ENCODE data around the gene LANCL2.
A peak's percentile ranks its signal among the peaks of the same experiment; 100 is the strongest.
"Not testable (repeated sequence)": the region's sequence is repeated elsewhere in the genome, so short reads cannot be mapped to it uniquely, and the experiment has no call there.

LANCL2 gene

GRCh38 chr7:55362927-55363326, 2.2 kb upstream of the LANCL2 start:
- DNase-seq = no peak

GRCh38 chr7:55363386-55364170, 1.6 kb upstream of the LANCL2 start:
- DNase-seq = no peak

GRCh38 chr7:55365675-55366460, 731 bp downstream of the LANCL2 start:
- peak; percentile 89 to 94 for DNase-seq

GRCh38 chr7:55366461-55367070, 1.4 kb downstream of the LANCL2 start:
- peak; percentile 22 to 42 for DNase-seq

GRCh38 chr7:55367283-55367840, 2.2 kb downstream of the LANCL2 start:
- DNase-seq = peak in 1 of 2 experiments; percentile 2

GRCh38 chr7:55369427-55370400, 4.6 kb downstream of the LANCL2 start:
- no peak for DNase-seq

- DNase-seq = no peak
Measured at GRCh38 chr7:55374213-55374612, 9.1 kb downstream of the LANCL2 start.

- no peak for DNase-seq
Measured at GRCh38 chr7:55375237-55375636, 10.1 kb downstream of the LANCL2 start.

- DNase-seq = no peak
Measured at GRCh38 chr7:55377162-55377817, 12.2 kb downstream of the LANCL2 start.

- no peak for DNase-seq
Measured at GRCh38 chr7:55379285-55379684, 14.1 kb downstream of the LANCL2 start.

- no peak for DNase-seq
Measured at GRCh38 chr7:55381189-55381588, 16.1 kb downstream of the LANCL2 start.

- DNase-seq = no peak
Measured at GRCh38 chr7:55381696-55382095, 16.6 kb downstream of the LANCL2 start.

- no peak for DNase-seq
Measured at GRCh38 chr7:55382251-55382650, 17.1 kb downstream of the LANCL2 start.

GRCh38 chr7:55386541-55386940, 21.4 kb downstream of the LANCL2 start:
- DNase-seq = no peak

GRCh38 chr7:55387062-55387965, 22.2 kb downstream of the LANCL2 start:
- DNase-seq = no peak

- DNase-seq = no peak
Measured at GRCh38 chr7:55396233-55396785, 31.2 kb downstream of the LANCL2 start.

GRCh38 chr7:55397617-55398016, 32.5 kb downstream of the LANCL2 start:
- no peak for DNase-seq

- DNase-seq = no peak
Measured at GRCh38 chr7:55400191-55400590, 35.1 kb downstream of the LANCL2 start.

GRCh38 chr7:55402506-55402905, 37.4 kb downstream of the LANCL2 start:
- not testable (repeated sequence) for DNase-seq
